DND-41 (cell line): ENCODE data around the gene BMAL2.

Experiments
- ATAC-seq: fragments of 200-7000 bp; cut with Tn5 transposase; 3 replicates; pipeline ENCODE4 v1.9.1; 2021; ENCODE audit warnings: low read depth; ENCODE audit not compliant: insufficient read depth
- DNase-seq: peaks from one replicate; pipeline ENCODE4 v3.0.0-alpha.2; 2020
- H2AFZ ChIP-seq: 2 replicates; pipeline ENCODE4 v1.6.0; 2012; ENCODE audit warnings: low read depth, low read length
- H3K27ac ChIP-seq: 2 replicates; pipeline ENCODE4 v1.5.1; 2012; ENCODE audit warnings: low read length, inconsistent platforms
- H3K27me3 ChIP-seq: fragments of 200-600 bp; sonication (generic); 2 replicates; pipeline ENCODE4 v1.6.0; 2012; ENCODE audit warnings: low read length, mild to moderate bottlenecking, inconsistent platforms; ENCODE audit not compliant: insufficient read depth, poor library complexity
- H3K36me3 ChIP-seq: 2 replicates; pipeline ENCODE4 v1.5.1; 2012; ENCODE audit warnings: low read length, inconsistent platforms; ENCODE audit not compliant: insufficient read depth
- H3K4me1 ChIP-seq: 2 replicates; pipeline ENCODE4 v1.5.1; 2012; ENCODE audit warnings: mild to moderate bottlenecking, low read length; ENCODE audit not compliant: insufficient read depth
- H3K4me2 ChIP-seq: 2 replicates; pipeline ENCODE4 v1.6.0; 2012; ENCODE audit warnings: mild to moderate bottlenecking, moderate library complexity, low read length, inconsistent platforms; ENCODE audit not compliant: insufficient read depth
- H3K4me3 ChIP-seq, 2 experiments: fragments of 200-600 bp in 1 of 2; shearing (Covaris generic) in 1 of 2; 2 replicates each; pipeline ENCODE4 v1.5.1; 2012 to 2016; ENCODE audit warnings: inconsistent platforms in 2 of 2, low read length in 2 of 2, mild to moderate bottlenecking in 2 of 2, low read depth in 1 of 2, moderate library complexity in 1 of 2
- H3K79me2 ChIP-seq: 2 replicates; pipeline ENCODE4 v1.6.0; 2012; ENCODE audit warnings: low read length, inconsistent platforms; ENCODE audit not compliant: insufficient read depth
- H3K9ac ChIP-seq: 2 replicates; pipeline ENCODE4 v1.6.0; 2012; ENCODE audit warnings: low read depth, mild to moderate bottlenecking, inconsistent platforms, low read length, moderate library complexity
- H3K9me3 ChIP-seq: 2 replicates; pipeline ENCODE4 v1.5.1; 2012; ENCODE audit warnings: low read length, moderate library complexity, mild to moderate bottlenecking, inconsistent platforms; ENCODE audit not compliant: insufficient read depth, severe bottlenecking
- H4K20me1 ChIP-seq: 2 replicates; pipeline ENCODE4 v1.6.0; 2012; ENCODE audit warnings: low read length; ENCODE audit not compliant: insufficient read depth
- CTCF ChIP-seq: IDR thresholded peaks from 2 replicates; pipeline ENCODE4 v1.5.1; 2012; ENCODE audit warnings: borderline replicate concordance, low read length, moderate library complexity, mild to moderate bottlenecking; ENCODE audit not compliant: poor library complexity, severe bottlenecking; ENCODE audit errors: extremely low read depth
- EZH2 ChIP-seq: IDR thresholded peaks from 3 replicates; pipeline ENCODE4 v1.6.1; 2012; ENCODE audit warnings: borderline replicate concordance, low read depth, mild to moderate bottlenecking, moderate library complexity, low read length, inconsistent platforms; ENCODE audit not compliant: severe bottlenecking

The BMAL2 gene

GRCh38 chr12:27332714-27333402 is at the start of gene BMAL2:
Gene BMAL2, plus strand, starts transcription at chr12:27332836. Its CDS starts 237 bp downstream, at chr12:27333073.
- Histone ChIP-seq H3K4me2 (peak within 1 kb of the TSS; percentile 73), H3K36me3 (no peaks in the 10 kb centered on the region), H3K9me3 (no peaks in the 10 kb centered on the region), H3K27ac (no peak within 1 kb of the TSS), H3K4me3 (peak within 1 kb of the TSS; percentile 12 to 56; a peak in 3 of 4 replicates), H3K79me2 (no peaks in the 10 kb centered on the region), H3K4me1 (peaks cover 17% of the 10 kb centered on the region), H3K27me3 (peaks cover 53% of the 10 kb centered on the region), H4K20me1 (no peaks in the 10 kb centered on the region; the same call in 1 of the 2 replicates), H2AFZ (peak within 1 kb of the TSS; percentile 63), H3K9ac (peak within 1 kb of the TSS; percentile 34)
- peak; percentile 41 for DNase-seq
- TF ChIP-seq EZH2: no peak
- no peak for TF ChIP-seq CTCF
- peak; percentile 76 for ATAC-seq

GRCh38 chr12:27284021-27284420 is 48.6 kb upstream of the BMAL2 start:
- Histone ChIP-seq H3K36me3 (no peaks in the 10 kb centered on the region), H3K4me2 (no peak overlapping the region), H3K4me1 (no peaks in the 10 kb centered on the region), H3K9ac (no peak overlapping the region), H3K79me2 (no peaks in the 10 kb centered on the region), H2AFZ (no peak overlapping the region), H4K20me1 (no peaks in the 10 kb centered on the region), H3K27ac (no peak overlapping the region), H3K4me3 (no peak overlapping the region), H3K27me3 (no peaks in the 10 kb centered on the region), H3K9me3 (no peaks in the 10 kb centered on the region)
- TF ChIP-seq EZH2: no peak
- no peak for ATAC-seq
- no peak for DNase-seq

GRCh38 chr12:27284751-27285150 is 47.9 kb upstream of the BMAL2 start:
- Histone ChIP-seq H3K79me2 (no peaks in the 10 kb centered on the region), H3K9ac (no peak overlapping the region), H3K4me3 (no peak overlapping the region), H3K36me3 (no peaks in the 10 kb centered on the region), H3K27me3 (no peaks in the 10 kb centered on the region), H2AFZ (no peak overlapping the region), H3K27ac (no peak overlapping the region), H3K4me1 (no peaks in the 10 kb centered on the region), H3K4me2 (no peak overlapping the region), H4K20me1 (no peaks in the 10 kb centered on the region), H3K9me3 (no peaks in the 10 kb centered on the region)
- TF ChIP-seq CTCF: no peak
- no peak for TF ChIP-seq EZH2
- DNase-seq (no peak), ATAC-seq (no peak)

- TF ChIP-seq CTCF: no peak
- Histone ChIP-seq H4K20me1 (no peaks in the 10 kb centered on the region), H3K4me2 (no peak overlapping the region), H3K36me3 (no peaks in the 10 kb centered on the region), H3K4me3 (no peak overlapping the region), H3K9ac (no peak overlapping the region), H3K9me3 (no peaks in the 10 kb centered on the region), H3K27ac (no peak overlapping the region), H3K27me3 (no peaks in the 10 kb centered on the region), H3K79me2 (no peaks in the 10 kb centered on the region), H2AFZ (no peak overlapping the region), H3K4me1 (no peaks in the 10 kb centered on the region)
- DNase-seq (no peak), ATAC-seq (no peak)
Measured at GRCh38 chr12:27285403-27285802, 47.2 kb upstream of the BMAL2 start.
